Measurements from ENCODE around the gene MYH10.

MYH10 gene

DNA sequence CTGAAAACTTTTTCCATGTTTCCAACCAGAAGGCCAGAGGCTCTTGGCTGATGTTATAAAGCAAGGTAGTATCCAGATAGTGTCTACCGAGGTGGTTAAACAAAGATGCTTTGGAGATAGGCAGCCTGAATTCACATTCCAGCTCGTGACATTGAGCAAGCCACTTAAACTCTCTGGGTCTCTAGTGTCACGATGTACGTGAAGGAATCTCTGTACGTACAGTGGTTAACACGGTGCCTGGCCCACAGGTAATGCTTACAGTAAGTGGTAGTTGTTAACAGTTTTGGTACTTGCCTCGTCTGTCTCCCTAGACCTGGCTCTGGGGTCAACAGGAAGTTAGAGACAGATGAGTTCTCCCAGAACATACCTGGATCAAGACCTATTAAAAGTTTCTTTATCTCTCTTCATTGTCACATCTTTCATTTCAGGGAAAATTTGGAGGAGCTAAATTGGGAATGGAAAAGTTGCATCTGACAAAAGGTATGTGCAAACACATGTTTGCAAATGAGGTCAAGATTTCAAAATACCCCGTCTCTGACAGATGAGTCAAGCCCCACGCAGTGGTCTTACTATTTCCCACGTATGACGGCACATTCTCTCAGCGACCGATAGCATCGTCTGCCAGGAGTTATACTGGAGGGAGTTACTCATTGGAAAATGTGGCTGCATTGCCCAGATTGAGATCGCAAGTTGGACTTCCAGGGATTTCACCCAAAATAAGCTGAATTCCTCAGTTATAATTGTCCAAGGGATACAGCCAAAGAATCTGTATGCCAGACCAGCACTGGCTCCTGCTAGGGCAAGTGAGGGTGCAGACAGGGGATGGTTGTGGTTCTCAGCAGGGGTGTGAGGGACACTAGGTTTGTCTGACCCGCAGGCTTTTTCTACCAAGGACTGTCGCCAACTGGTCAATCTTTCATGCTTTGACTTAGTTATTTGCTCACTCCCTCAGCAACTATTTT lies 18.9 kb upstream of the MYH10 start:
- DNase-seq, result peak; percentile 82

DNA sequence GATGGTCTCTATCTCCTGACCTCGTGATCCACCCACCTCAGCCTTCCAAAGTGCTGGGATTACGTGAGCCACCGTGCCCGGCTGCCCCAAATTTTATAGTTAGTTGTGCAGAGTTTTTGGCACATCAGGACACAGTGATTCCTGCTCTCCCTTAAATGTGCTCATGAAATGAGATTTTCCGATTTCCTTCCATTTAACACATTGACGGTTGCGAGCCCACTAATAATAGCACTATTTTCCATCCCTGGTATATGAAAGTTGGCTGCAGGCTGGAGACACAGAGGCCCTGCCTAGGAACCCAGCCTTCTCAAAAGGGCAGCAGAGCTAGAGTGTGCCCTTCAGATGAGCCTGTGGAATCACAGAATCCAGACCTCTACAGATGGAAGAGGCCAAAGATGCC lies 17.4 kb upstream of the MYH10 start:
- no peak for DNase-seq

DNA sequence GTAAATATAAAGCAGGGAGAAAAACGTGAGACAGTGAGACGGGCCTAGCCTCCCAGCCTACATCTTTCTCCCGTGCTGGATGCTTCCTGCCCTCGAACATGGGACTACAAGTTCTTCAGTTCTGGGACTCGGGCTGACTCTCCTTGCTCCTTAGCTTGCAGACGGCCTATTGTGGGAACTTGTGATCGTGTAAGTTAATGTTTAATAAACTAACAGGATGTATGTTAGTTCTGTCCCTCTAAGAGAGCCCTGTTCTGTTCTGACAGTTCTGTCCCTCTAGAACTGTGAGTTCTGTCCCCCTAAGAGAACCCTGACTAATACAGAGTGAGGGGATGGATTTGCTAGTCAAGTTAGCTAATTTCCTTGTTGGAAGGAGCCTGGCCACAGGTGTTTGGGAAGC lies 16.7 kb upstream of the MYH10 start:
- no peak for DNase-seq

DNA sequence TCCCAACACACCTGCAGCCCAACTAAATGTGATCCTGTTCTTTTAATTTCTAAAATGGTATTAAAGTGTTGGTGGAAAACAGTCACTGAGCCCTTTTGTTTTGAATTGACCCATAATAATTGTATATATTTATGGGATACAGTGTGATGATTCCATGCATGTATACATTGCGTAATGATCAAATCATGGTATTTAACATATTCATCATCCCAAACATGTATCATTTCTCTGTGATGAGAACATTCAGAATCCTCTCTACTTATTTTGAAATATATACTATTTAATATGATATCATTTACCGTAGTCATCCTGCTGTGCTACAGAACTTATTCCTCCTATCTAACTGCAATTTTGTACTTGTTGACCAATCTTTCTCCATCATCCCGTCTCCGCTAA lies 14.0 kb upstream of the MYH10 start:
- DNase-seq, result no peak

DNA sequence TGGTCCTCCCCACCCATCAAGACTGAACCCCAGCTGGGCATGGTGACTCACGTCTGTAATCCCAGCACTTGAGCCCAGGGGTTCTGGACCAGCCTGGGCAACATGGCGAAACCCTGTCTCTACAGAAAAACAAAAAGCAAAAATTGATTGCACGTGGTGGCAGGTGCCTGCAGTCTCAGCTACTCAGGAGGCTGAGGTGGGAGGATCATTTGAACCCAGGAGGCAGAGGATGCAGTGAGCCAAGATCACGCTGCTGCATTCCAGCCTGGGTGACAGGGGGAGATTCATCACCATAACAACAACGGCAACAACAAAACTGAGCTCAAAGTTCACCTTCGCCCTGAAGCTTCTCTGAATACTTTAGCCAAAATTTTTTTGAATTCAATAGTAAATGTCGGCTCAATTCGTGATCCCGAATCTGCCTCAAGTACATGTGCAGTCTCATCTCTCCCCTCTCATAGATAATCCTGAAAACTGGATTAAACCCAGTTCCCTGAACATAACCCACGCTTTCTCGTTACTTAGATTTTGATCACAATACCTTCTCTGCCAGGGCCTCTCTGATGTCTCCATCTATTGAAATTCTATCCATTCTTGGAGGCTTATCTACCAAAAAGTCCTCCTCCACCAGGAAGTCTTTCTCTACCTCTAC lies 13.5 kb upstream of the MYH10 start:
- DNase-seq, result no peak

DNA sequence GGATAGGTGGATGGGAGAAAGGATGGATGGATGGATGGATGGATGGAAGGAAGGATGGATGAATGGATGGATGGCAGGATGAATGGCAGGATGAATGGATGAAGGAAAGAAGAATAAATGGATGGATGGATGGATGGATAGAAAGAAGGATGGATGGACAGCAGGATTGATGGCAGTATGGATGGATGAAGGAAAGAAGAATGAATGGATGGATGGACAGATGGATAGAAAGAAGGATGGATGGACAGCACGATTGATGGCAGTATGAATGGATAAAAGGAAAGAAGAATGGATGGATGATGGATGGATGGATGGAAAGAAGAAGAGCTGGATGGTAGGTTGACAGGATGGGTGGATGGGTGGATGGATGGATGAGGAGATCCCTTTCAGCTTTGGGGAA lies 9.2 kb upstream of the MYH10 start:
- DNase-seq, result no peak

DNA sequence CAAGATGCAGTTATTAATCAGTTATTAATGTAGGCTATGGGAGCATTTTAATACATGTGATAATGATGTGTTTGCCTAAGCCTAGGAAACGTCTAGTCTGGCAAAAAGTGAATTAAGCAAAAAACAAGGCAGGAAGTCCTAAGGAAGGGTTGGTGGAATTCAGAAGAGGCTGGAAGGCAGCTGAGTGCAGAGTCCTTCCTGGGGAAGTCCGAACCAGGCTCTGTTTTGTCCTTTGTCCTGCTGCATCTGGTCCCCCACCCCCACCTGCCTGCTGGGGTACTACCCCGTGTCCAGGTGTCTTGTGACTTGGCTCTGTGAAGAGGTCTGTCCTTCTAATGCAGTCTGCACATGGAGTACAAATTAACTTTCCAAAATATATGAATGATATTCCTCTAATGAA lies 1.5 kb upstream of the MYH10 start:
- no peak for DNase-seq

DNA sequence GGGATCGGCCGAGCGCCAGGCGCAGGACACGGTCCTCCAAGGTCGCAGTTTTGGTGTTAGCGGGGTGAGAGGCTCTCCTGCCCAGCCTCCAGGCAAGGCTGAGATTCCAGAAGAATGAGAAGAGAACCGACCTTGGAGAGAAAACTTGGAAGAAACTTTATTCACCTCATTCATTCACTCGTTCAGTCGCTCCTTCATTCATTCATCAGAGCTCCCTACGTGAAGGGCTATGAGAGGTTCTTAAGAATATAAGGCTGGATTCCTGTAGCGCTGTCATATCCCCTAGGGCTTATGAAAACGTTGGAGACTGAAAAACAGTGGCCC lies 991 bp upstream of the MYH10 start:
- no peak for DNase-seq

DNA sequence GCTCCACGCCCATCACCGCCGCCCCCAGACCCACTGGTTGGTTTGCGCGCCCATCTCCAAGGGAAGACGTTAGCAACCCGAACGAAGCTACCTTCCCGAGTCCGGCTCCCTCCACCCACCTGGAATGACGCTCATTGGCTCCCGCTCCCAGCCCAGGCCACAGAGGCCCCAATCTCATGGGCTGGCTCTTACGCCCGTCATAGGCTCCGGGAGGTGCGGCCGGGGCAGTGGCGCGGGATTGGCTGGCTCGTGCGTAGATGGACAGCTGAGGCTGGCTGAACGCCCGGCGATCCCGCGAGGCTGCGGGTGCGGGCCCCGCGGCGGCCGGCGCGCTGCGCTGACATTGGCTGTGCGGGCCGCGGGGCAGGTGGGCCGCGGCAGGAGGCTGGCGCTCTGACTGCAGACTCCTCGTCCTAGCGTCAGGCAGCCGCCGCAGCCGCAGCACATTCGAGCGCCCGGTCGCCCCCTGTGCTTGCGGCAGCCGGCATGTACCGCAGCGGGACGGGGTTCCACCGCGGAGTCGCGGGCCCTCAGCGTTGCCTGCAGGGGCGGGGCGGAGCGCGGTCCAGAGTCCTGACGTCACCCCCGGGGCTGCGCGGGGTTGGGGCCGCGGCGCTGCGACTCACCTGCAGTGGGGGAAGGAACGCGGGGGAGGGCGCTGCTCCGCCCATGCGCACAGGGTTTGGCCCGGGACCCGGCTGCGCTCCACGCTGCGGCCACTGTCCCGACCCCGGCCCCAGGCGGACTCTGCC lies 453 bp upstream of the MYH10 start:
- peak; percentile 100 for DNase-seq

DNA sequence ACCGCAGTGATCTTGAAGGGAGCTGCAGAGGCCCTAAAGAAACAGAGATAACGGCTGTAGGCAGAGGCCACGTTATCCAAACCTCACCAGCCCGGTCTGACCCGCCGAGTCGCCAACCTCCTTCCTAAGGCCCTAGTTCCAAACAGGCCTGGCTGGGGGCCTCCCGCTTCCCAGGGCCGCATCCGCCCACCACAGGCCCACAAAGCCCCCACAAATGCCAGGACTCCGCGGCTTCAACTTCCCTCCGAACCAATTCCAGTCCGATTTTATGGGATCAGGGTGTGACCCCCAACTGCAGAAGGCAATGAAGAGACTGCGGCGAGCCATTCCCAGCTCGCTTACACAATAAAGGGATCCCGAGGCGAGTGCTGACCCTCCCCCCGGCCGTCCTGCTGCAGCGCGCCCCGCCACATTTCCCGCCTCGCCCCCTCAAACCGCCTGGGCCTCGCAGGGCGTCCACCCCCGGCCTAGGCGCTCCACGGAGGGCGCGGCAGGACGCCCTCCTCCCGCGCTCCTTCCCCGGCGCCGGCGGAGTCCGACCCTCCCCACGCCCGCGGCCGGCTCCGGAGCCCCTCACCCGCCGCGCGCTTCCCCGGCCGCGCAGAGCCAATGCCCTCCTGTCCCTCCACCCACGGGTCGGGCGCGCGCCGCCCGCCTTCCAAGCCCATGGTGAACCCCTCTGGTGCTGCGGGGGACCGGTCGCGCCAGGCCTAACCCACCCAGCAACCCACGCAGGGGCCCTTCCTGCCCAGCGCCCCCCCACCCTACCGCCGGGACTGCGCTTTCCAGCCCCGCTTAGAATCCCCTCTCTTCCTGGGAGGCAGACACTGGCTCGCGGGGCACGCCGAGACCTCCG lies 926 bp downstream of the MYH10 start:
- DNase-seq, result peak; percentile 27

DNA sequence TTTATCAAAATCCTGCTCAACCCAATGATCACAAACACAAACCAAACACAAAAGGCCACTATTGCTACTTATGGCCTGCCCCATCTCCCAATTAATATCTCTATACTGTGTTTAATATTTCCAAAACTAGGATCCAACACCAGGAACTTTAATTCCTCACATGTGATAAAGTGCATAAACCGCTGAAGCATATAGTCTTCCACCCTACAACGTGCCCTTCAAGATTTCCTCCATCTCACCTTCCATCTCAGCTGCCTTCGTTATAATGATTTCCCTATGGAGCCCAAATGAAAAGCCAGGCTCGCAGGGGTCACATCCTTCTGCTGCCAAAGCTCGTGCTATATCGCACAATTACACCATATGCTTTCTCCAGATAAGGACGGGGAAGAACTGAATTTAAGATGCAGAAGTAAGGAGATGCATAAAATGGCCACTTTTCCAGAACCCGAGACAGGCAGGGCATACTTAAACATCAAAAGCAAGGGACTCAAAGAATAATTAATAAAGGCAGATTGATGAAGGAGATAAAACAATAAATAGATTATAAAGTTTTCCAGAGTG lies 1.8 kb downstream of the MYH10 start:
- DNase-seq, result no peak

DNA sequence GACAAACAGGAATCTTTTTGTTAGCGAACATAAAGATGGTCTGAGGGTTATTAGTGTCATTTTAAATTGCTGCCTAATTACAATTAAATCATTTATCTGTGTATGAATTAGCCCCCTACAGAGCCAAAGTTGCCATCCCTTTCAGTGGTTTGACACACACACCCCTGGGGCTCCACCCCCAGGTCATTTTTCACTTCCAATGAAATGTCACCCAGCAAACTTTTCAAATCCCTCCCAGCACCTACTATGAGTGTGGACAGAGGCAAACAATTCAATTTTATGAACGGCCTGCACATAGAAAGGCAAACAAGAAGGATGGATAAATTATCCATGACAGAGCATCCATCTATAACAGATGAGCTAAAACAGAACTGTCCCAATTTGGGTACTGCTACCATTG lies 2.4 kb downstream of the MYH10 start:
- no peak for DNase-seq

DNA sequence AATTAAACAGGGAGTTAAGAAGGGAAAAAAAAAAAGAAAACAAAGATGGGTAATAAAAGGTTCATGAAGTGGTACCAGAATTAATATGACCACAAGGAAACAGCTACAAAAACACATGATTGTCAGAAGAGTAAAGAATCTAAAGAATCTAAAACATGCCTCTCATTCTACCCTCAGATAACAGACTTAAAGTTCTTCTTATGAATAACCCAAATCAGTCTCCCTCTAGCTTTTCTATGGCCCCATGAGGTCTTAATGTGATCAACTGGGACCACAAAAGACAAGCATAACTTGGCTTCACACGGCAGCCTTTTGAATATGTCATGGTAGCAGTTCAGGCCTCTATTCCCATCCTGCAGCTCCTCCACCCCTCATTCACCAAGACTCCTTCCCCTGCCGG lies 6.9 kb downstream of the MYH10 start:
- peak; percentile 78 for DNase-seq

DNA sequence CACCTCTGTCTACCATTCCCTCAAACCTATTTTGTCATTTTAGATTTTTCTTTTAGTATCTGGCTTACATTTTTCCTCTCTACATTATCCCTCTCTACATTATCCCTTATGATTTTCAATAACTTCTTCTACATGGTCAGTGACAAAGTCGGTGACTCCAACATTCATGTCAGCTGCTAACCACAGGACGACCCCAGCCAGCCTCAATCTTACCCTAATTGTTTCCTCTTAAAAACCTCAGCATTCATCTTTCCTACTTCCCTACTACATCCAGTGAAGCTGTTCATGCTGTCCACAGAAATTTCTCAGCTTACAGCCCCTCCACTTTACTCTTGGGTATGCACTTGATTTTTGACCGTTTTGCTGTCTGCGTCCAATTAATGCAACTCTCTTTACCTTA lies 8.3 kb downstream of the MYH10 start:
- DNase-seq, result no peak

DNA sequence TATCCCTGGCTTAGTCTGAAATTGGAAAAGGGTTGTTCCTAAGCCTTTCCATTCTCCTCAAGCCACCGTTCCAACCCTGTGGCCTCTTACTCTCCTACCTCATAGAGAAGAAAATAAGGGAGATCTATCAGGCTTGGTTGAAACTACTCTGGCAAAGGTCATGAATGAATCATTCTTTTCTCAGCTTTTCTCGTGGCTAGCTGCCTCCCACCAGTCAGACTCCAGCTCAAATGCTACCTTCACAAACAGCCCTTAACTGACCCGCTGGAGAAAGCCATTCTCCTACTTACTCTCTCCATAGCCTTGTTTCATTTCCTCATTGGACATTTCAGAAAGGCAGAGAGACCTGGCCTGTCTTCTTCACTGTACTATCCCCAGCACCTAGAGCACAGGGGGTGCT lies 8.9 kb downstream of the MYH10 start:
- DNase-seq, result no peak

DNA sequence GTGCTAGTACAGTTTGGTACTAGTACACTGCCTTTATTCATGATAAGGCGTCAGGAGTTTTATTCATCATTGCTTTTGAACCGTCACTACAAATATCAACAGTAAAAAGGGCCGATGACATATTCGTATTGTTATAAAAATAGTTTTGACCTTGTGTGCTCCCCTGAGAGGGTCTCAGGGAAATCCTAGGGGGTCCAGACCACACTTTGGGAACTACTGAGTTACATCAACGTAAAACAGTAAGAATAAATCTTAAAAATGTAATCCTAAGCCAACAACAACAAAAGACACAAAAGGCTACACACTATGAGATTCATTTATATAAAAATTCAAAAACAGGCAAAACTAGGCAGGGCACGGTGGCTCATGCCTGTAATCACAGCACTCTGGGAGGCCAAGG lies 11.2 kb downstream of the MYH10 start:
- no peak for DNase-seq

DNA sequence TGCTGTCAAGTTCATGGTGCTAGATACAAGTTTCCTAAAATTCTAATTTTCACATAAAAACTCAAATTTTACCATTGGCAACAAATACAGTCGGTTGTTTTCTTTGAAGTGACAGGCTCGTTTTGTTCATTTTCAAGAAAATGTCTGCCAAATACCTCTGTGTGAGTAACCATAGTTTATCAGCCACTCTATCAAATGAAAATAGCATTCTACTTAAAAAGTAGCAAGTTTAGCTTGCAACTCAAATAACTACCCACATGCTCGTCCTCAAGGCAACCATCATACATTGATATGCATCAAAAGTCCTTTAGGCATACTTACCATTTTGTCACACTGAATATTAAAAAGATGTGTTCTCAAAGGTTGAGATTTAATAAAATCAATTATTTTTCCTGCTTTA lies 11.7 kb downstream of the MYH10 start:
- no peak for DNase-seq

DNA sequence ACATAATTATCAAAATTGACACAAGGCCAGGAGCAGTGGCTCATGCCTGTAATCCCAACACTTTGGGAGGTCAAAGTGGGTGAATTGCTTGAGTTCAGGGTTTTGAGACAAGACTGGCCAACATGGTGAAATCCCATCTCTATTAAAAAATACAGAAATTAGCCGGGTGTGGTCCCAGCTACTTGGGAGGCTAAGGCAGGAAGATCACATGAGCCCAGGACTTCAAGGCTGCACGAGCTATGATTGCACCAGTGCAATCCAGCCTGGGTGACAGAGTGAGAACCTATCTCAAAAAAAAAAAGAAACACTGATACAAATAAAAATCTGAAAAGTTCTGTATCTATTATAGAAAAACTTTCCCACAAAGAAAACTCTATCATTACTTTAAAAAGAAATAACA lies 15.5 kb downstream of the MYH10 start:
- no peak for DNase-seq

DNA sequence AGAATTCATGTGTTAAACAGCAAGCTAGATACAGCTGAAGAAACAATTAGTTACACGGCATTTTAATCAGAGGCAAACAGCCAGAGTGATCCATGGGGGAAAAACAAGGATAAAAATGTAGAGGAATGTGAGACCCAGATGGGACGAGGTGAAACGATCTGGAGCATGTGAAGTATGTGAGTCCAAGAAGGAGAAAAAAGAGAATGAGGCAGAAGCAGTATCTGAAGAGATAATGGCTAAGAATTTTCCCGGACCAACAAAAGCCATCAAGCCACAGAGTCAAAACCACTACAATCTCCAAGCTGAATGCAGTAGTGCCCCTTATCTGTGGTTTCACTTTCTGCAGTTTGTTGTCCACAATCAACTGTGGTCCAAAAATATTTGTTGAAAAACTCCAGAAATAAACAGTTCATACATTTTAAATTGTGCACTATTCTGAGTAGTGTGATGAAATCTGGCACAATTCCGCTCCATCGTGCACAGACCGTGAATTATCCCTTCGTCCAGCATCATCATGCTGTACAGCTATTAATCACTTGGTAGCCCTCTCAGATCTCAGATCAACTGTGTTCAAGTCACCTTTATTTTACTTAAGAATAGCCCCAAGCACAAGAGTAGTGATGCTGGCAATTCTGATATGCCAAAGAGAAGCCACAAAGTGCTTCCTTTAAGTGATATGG lies 18.8 kb downstream of the MYH10 start:
- peak; percentile 73 for DNase-seq

DNA sequence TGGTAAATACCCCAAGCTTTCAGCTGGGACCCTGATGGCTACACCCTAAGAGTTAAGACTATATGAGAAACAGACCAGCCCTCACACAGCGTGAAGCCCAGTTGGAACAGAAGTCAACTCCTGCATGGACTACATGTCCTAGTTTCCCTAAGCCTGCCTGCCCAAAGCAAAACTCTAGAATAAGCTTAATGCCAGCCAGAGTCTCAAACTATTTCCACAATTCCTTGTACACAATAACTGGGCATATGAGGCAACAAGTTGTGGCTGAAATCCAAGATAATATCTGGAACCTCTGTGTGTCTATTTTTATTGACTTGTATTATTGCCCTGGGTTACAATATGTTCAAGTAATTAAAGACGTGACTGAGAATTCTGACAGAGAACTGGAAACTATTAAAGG lies 19.4 kb downstream of the MYH10 start:
- no peak for DNase-seq

DNA sequence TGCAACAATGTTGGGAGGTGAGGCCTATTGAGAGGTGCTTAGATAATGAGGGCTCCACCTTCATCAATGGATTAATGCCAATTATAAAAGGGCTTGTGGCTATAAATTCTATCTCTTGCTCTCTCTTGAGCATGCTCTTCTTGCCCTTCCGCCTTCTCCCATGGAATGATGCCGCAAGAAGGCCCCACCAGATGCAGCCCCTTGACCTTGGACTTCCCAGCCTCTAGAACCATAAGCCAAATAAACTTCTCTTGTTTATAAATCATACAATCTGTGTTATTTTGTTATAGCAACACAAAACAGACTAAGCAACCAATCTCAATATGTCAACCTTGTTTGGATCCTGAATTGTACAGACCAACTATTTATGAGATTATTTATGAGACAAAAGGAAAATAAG lies 20.0 kb downstream of the MYH10 start:
- no peak for DNase-seq

DNA sequence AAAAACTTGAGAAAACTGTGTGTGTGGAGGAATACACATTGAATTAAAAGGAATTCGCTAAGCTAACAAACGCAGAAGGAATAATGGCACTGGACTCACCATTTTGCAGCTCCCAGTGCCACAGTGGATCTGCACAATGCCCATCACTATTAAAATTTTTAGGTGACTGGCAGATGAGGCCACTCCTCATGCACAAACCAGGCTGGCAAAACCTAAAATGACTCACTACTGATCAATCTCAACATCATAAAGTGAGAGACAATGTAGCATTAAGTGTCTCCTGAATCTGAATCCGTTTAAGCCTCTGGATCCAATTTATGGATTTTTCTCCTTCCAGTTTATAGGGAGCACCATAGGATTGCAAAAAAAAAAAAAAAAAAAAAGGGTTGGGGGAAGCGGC lies 20.6 kb downstream of the MYH10 start:
- no peak for DNase-seq
